Measurements from ENCODE around the gene HNRNPDL.

Gene HNRNPDL

DNA sequence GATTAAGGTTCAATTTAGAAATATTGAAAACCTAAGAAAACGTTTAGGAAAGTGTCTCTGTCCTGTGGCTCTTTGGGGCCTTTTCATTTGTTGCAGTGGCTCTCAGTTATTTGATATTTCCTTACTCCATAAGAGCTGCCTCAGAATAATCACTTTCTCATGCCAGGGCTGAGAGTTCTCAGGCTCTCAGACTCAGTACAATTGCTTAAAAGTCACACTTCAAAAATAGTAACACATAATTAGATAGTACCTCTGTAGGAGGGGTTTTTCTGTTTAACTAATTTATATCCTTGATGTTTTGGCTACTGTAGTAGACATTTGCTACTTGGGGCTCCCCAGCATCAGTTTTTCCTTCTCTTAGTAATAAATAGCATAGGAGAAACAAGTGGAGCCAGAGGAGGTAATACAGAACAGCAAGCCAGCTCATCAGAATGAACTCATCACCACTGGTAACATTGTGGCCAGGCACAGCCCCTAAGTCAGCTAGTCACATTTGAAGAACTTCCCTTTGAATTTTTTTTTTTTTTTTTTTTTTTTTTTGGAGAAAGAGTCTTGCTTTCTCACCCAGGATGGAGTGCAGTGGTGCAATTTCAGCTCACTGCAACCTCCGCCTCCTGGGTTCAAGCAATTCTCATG lies 48.5 kb downstream of the HNRNPDL start:
- DNase-seq = no peak

DNA sequence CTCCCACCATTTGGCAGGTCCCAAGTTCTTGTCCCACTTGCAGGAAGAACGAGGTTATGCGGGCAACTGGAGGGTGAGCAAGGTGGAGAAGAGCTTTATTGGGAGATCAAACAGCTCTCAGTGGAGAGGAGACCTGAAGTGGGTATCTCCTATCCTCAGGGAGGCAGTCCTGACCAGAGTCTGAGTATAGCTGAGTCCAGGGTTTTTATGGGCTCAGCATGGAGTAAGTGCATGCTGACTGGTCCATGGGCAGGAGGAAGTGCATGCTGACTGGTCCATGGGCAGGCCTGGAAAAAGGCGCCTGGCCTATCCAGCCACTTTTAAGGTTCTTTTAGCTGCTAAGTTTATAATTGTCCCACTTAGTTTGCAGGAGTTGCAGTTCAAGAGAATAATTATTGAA lies 49.0 kb downstream of the HNRNPDL start:
- DNase-seq = no peak

DNA sequence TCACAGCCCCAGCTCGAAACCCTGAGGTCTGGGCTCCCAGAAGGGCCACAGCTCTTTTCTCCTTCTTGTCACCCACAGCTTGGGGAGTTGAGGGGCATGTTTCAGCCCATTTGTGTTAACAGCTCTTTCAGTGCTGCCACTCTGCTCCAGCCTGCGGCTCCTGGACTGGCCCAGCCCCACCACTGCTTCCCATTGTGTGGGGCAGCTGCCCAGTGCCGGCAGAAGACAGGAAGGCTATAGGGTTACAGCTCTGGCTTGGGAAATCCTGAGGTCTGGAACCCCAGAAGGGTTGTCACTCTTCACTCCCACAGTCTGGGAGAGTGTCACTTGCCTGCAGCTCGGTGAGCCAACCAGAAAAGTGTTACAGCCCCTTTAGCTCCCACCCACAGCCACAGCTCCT lies 49.4 kb downstream of the HNRNPDL start:
- DNase-seq = no peak

DNA sequence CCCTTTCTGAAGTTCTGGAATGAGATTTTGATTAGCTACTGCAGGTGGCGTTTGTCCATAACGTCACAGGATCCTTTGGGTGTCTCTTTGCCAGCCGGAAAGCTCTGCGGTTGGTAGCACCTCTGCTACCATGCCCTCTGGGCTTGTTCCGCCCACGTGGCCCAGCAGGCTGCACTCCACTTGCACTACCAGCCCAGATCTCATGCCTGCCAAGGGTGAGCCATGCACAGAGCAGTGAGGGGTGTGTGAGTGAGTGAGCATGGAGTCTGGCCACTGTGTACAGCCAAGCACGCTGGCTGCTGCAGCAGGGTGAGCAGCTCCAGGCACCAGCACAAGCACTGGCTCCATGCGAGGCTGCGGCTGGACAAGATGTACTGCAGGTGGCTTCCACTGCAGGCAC lies 49.9 kb downstream of the HNRNPDL start:
- no peak for DNase-seq

DNA sequence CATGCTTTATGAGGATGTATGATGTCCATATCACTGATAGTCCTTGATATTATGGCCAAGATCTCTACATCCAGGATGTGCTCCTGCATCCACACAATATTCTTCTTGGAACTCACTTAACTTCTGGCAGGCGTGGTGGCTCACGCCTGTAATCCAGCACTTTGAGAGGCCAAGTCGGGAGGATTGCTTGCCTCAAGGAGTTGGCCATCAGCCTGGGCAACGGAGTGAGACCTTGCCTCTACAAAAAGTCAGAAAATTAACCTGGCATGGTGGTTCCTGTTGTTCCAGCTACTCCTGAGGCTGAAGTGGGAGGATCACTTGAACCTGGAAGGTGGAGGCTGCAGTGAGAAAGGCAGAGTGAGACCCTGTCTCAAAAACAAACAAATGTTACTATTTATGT lies 54.2 kb downstream of the HNRNPDL start:
- no peak for DNase-seq

DNA sequence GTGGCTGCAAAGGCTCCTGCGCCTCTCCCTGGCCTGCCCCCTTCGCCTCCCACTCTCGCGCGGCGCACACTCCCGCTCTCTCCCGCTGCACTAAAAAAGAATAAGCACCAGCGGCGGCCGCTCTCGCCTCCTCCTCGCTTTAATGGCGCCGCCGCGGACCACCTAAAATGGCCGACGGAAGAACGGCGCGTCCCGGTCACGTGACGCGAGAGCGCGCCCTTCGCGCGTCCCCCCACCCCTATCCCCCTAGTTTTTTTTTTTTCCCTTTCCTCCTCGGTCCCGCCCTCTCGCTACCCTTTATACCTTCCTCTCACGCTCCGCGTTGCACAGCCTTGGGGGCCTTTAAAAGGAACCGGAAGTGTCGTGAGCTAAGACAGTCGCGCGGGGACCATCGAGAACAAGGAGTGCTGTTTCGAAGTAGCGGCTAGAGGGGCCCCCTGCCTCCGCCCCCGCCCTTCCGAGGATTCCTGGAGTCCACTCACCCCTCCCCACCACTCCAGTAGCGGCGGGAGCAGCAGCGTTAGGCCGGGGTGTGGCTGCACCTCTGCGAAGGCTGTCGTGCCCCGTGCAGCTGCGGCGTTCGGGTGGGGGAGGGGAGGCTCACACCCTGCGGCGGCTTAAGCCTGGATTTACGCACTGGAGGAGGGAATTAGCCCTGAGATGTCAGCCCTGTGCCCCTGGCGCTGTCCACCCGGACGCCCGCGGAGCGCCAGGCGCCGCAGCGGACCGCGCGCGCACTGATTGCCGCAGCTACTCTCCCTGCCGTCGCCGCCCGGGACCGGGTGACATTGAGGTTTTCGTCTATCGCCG lies 56.2 kb downstream of the HNRNPDL start, which contains the start of gene HNRNPD:
Gene HNRNPD, minus strand, starts transcription at position 176 of the 810 bp plus-strand sequence. CDS start 313 bp downstream, outside the sequence.
- peak; percentile 99 for DNase-seq

DNA sequence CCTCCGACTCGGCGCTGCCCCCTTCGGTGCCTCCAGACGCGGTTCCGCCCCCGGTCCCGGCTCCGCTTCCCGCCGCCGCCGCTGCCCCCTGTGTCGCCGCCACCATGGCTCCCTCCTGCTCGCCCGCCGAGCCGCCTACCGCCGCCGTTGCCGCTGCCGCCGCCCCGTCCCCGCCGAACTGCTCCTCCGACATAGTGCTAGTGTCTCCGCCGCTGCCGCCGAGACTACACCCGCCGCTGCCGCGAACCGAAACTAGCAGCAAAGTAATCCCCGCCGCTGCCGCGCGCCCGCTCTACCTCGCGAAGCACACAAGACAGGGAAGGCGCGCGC lies 56.8 kb downstream of the HNRNPDL start:
- no peak for DNase-seq
